SH-SY5Y (cell line): Measurements from ENCODE around the gene KRT79.

ENCODE experiments used
- GATA2 ChIP-seq: IDR thresholded peaks from 2 replicates; pipeline ENCODE4 v1.6.1; 2011; ENCODE audit warnings: mild to moderate bottlenecking, low read depth, low read length
- GATA3 ChIP-seq: IDR thresholded peaks from 2 replicates; pipeline ENCODE4 v1.6.1; 2011; ENCODE audit warnings: low read depth, mild to moderate bottlenecking, low read length, moderate library complexity

Gene KRT79

GRCh38 chr12:52818887-52819420, 15.2 kb downstream of the KRT79 start:
- TF ChIP-seq GATA3 (no peak), GATA2 (no peak)

GRCh38 chr12:52818388-52818787, 15.7 kb downstream of the KRT79 start:
- TF ChIP-seq GATA2 (no peak), GATA3 (no peak)

GRCh38 chr12:52817699-52818238, 16.3 kb downstream of the KRT79 start:
- TF ChIP-seq GATA2 (no peak), GATA3 (no peak)

- no peak for TF ChIP-seq GATA2
- TF ChIP-seq GATA3: no peak
Measured at GRCh38 chr12:52817003-52817698, 17.0 kb downstream of the KRT79 start.

- TF ChIP-seq GATA2: no peak
- TF ChIP-seq GATA3: no peak
Measured at GRCh38 chr12:52815676-52816588, 18.2 kb downstream of the KRT79 start.

GRCh38 chr12:52815161-52815560, 18.9 kb downstream of the KRT79 start:
- TF ChIP-seq GATA2 (no peak), GATA3 (no peak)

GRCh38 chr12:52814710-52815155, 19.4 kb downstream of the KRT79 start:
- TF ChIP-seq GATA2: no peak
- no peak for TF ChIP-seq GATA3

GRCh38 chr12:52813885-52814709, 20.0 kb downstream of the KRT79 start, which contains the start of gene KRT4:
Gene KRT4, minus strand, starts transcription at chr12:52814116. Its CDS starts 58 bp downstream, at chr12:52814058.
- TF ChIP-seq GATA3 (no peak), GATA2 (no peak)

GRCh38 chr12:52813203-52813819, 20.8 kb downstream of the KRT79 start:
- TF ChIP-seq GATA2 (no peak), GATA3 (no peak)

GRCh38 chr12:52812749-52813148, 21.4 kb downstream of the KRT79 start:
- TF ChIP-seq GATA3 (no peak), GATA2 (no peak)

- no peak for TF ChIP-seq GATA3
- no peak for TF ChIP-seq GATA2
Measured at GRCh38 chr12:52812073-52812400, 22.1 kb downstream of the KRT79 start.

- TF ChIP-seq GATA3 (no peak), GATA2 (no peak)
Measured at GRCh38 chr12:52811191-52812072, 22.7 kb downstream of the KRT79 start.

- TF ChIP-seq GATA2 (no peak), GATA3 (no peak)
Measured at GRCh38 chr12:52810554-52810953, 23.6 kb downstream of the KRT79 start.

GRCh38 chr12:52809166-52809565, 24.9 kb downstream of the KRT79 start:
- no peak for TF ChIP-seq GATA2
- TF ChIP-seq GATA3: no peak
